ENCODE data around the gene DLGAP1. TPM values are rescaled to one million over a fixed set of nuclear protein-coding genes. Genes with fewer than 3 reads are reported as not detected.

The DLGAP1 gene
- total RNA-seq, 1 experiment from 2014 or later, result 0.39 TPM

DNA sequence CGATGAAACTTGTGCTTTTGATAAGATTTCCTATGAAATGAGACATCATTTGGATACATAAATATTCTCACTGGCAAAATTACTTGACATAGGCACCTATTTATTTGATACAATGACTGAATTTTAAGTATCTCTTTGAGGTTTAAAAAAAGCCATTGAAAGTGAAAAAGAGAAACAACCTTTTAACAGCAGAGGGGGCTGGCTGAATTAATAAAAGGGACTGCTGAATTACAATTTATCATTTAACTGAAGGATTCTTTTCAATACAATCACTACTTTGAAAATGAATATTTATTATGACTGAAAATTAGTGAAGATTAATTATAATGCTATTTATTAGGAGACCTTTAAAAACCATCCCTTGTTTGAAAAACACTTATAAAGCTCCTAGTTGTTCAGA lies 335.3 kb downstream of the DLGAP1 start:
- Histone ChIP-seq H3K4me2 (ENCODE audit: low read length) (no peak overlapping the region), H3K79me2 (ENCODE audit: insufficient read depth, low read length) (no peaks in the 10 kb centered on the region), H3K9me3 (ENCODE audit: control insufficient read depth in 1 of 2, insufficient read depth in 1 of 2, low read depth in 1 of 2, low read length in 2 of 2) (no peaks in the 10 kb centered on the region), H3K36me3 (ENCODE audit: control insufficient read depth in 1 of 2, insufficient read depth in 2 of 2, low read length in 2 of 2) (no peaks in the 10 kb centered on the region), H4K20me1 (ENCODE audit: insufficient read depth) (no peaks in the 10 kb centered on the region), H3K9ac (ENCODE audit: low read length) (no peak overlapping the region), H3K9me2 (ENCODE audit: insufficient read depth) (no peaks in the 10 kb centered on the region), H3K4me3 (replicated peaks in 1 of 2; ENCODE audit: low read depth in 1 of 2, low read length in 2 of 2) (no peak overlapping the region), H3K4me1 (ENCODE audit: control insufficient read depth in 1 of 2, insufficient read depth in 2 of 2, low read length in 2 of 2) (no peaks in the 10 kb centered on the region), H3K27me3 (ENCODE audit: insufficient read depth, low read length) (no peaks in the 10 kb centered on the region), H2AFZ (ENCODE audit: low read depth, low read length, poor library complexity, severe bottlenecking) (no peak overlapping the region), H3K27ac (ENCODE audit: low read depth, low read length) (no peak overlapping the region)
- intact Hi-C loops (cut with micrococcal nuclease), result no loop called here
- ChIA-PET CTCF (no interaction called here), RAD21 (ENCODE audit: low non-redundant PET in 1 of 2, low total read pairs in 2 of 2, uncharacterized antibody in 2 of 2, unreplicated experiment in 2 of 2) (no interaction called here), POLR2A (no interaction called here)
- no peak for DNase-seq (ENCODE audit: low read depth, low spot score)
- no peak for ATAC-seq
- BruUV-seq (replicated peaks), result no TSS peak
- no peak for TF ChIP-seq CBX3 (IDR thresholded peaks at IDR 0.05; ENCODE audit: low read depth)
- no peak for TF ChIP-seq JUND (IDR thresholded peaks at IDR 0.05)
- no peak for TF ChIP-seq EZH2phosphoT487 (IDR thresholded peaks at IDR 0.05; ENCODE audit: borderline replicate concordance)
- no peak for TF ChIP-seq RAD21 (IDR thresholded peaks at IDR 0.05; ENCODE audit: low read depth)
- TF ChIP-seq CEBPB (IDR thresholded peaks at IDR 0.05; ENCODE audit: low read depth), result no peak

- H2AFZ ChIP-seq (ENCODE audit: low read depth, low read length, poor library complexity, severe bottlenecking), result no peak overlapping the region
- H3K27ac ChIP-seq (ENCODE audit: low read depth, low read length), result no peak overlapping the region
- H3K4me2 ChIP-seq (ENCODE audit: low read length), result no peak overlapping the region
- BruUV-seq (replicated peaks), result no TSS peak
- no peaks in the 10 kb centered on the region for H3K36me3 ChIP-seq (ENCODE audit: control insufficient read depth in 1 of 2, insufficient read depth in 2 of 2, low read length in 2 of 2)
- H3K4me3 ChIP-seq (replicated peaks in 1 of 2; ENCODE audit: low read depth in 1 of 2, low read length in 2 of 2), result no peak overlapping the region
- H3K4me1 ChIP-seq (ENCODE audit: control insufficient read depth in 1 of 2, insufficient read depth in 2 of 2, low read length in 2 of 2), result no peaks in the 10 kb centered on the region
- ChIA-PET CTCF (interaction anchor here (1.8 kb wide), 1 partner anchor 12 kb away, joined by 9 read pairs; no protein-coding TSS in a partner anchor), POLR2A (no interaction called here), RAD21 (ENCODE audit: low non-redundant PET in 1 of 2, low total read pairs in 2 of 2, uncharacterized antibody in 2 of 2, unreplicated experiment in 2 of 2) (no interaction called here)
- intact Hi-C loops (cut with micrococcal nuclease), result no loop called here
- no peaks in the 10 kb centered on the region for H3K9me2 ChIP-seq (ENCODE audit: insufficient read depth)
- H3K9ac ChIP-seq (ENCODE audit: low read length), result no peak overlapping the region
- no peak for ATAC-seq
- H3K9me3 ChIP-seq (ENCODE audit: control insufficient read depth in 1 of 2, insufficient read depth in 1 of 2, low read depth in 1 of 2, low read length in 2 of 2), result no peaks in the 10 kb centered on the region
- H3K79me2 ChIP-seq (ENCODE audit: insufficient read depth, low read length), result no peaks in the 10 kb centered on the region
- H3K27me3 ChIP-seq (ENCODE audit: insufficient read depth, low read length), result no peaks in the 10 kb centered on the region
- DNase-seq (ENCODE audit: low read depth, low spot score), result no peak
- H4K20me1 ChIP-seq (ENCODE audit: insufficient read depth), result no peaks in the 10 kb centered on the region
- TF ChIP-seq CEBPB (IDR thresholded peaks at IDR 0.05; ENCODE audit: low read depth) (no peak), SP1 (IDR thresholded peaks at IDR 0.05; ENCODE audit: low read depth) (no peak), TCF7L2 (IDR thresholded peaks at IDR 0.05; ENCODE audit: borderline replicate concordance, extremely low read depth, insufficient read depth, insufficient read length) (no peak), ZFX (IDR thresholded peaks at IDR 0.05) (no peak), JUND (IDR thresholded peaks at IDR 0.05) (no peak), SIN3A (IDR thresholded peaks at IDR 0.05; ENCODE audit: low read depth) (no peak), EGR1 (IDR thresholded peaks at IDR 0.05; ENCODE audit: low read depth) (no peak), ELF1 (IDR thresholded peaks at IDR 0.05; ENCODE audit: borderline replicate concordance, low read depth) (no peak), MAX (IDR thresholded peaks at IDR 0.05) (no peak), SRF (IDR thresholded peaks at IDR 0.05; ENCODE audit: low read depth) (no peak), CBX3 (IDR thresholded peaks at IDR 0.05; ENCODE audit: low read depth) (no peak), EZH2phosphoT487 (IDR thresholded peaks at IDR 0.05; ENCODE audit: borderline replicate concordance) (no peak), EZH2 (IDR thresholded peaks at IDR 0.05) (no peak)
- TF ChIP-seq, protein P1, sequence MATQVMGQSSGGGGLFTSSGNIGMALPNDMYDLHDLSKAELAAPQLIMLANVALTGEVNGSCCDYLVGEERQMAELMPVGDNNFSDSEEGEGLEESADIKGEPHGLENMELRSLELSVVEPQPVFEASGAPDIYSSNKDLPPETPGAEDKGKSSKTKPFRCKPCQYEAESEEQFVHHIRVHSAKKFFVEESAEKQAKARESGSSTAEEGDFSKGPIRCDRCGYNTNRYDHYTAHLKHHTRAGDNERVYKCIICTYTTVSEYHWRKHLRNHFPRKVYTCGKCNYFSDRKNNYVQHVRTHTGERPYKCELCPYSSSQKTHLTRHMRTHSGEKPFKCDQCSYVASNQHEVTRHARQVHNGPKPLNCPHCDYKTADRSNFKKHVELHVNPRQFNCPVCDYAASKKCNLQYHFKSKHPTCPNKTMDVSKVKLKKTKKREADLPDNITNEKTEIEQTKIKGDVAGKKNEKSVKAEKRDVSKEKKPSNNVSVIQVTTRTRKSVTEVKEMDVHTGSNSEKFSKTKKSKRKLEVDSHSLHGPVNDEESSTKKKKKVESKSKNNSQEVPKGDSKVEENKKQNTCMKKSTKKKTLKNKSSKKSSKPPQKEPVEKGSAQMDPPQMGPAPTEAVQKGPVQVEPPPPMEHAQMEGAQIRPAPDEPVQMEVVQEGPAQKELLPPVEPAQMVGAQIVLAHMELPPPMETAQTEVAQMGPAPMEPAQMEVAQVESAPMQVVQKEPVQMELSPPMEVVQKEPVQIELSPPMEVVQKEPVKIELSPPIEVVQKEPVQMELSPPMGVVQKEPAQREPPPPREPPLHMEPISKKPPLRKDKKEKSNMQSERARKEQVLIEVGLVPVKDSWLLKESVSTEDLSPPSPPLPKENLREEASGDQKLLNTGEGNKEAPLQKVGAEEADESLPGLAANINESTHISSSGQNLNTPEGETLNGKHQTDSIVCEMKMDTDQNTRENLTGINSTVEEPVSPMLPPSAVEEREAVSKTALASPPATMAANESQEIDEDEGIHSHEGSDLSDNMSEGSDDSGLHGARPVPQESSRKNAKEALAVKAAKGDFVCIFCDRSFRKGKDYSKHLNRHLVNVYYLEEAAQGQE (IDR thresholded peaks at IDR 0.05; ENCODE audit: low read depth), result no peak
- TF ChIP-seq, protein P2, sequence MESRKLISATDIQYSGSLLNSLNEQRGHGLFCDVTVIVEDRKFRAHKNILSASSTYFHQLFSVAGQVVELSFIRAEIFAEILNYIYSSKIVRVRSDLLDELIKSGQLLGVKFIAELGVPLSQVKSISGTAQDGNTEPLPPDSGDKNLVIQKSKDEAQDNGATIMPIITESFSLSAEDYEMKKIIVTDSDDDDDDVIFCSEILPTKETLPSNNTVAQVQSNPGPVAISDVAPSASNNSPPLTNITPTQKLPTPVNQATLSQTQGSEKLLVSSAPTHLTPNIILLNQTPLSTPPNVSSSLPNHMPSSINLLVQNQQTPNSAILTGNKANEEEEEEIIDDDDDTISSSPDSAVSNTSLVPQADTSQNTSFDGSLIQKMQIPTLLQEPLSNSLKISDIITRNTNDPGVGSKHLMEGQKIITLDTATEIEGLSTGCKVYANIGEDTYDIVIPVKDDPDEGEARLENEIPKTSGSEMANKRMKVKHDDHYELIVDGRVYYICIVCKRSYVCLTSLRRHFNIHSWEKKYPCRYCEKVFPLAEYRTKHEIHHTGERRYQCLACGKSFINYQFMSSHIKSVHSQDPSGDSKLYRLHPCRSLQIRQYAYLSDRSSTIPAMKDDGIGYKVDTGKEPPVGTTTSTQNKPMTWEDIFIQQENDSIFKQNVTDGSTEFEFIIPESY (IDR thresholded peaks at IDR 0.05; ENCODE audit: extremely low read depth, insufficient replicate concordance, low read length), result no peak
Measured at GRCh38 chr18:4119127-4119648, 335.9 kb downstream of the DLGAP1 start.

All from HCT116 (cell line).